Mononuclear cell (primary cell): ENCODE data around the gene POLD1. TPM values are rescaled to one million over a fixed set of nuclear protein-coding genes. Genes with fewer than 3 reads are reported as not detected.
A peak's percentile ranks its signal among the peaks of the same experiment; 100 is the strongest.

Source experiments
- H3K27me3 ChIP-seq: 2 replicates; pipeline ENCODE4 v1.6.0; 2011; ENCODE audit warnings: low read length, control low read depth; ENCODE audit not compliant: insufficient read depth
- H3K4me1 ChIP-seq: 2 replicates; pipeline ENCODE4 v1.5.1; 2011; ENCODE audit warnings: mild to moderate bottlenecking, low read length, control low read depth; ENCODE audit not compliant: insufficient read depth
- H3K4me3 ChIP-seq: 2 replicates; pipeline ENCODE4 v1.5.1; 2011; ENCODE audit warnings: mild to moderate bottlenecking, low read length, moderate library complexity
- H3K9me3 ChIP-seq: 2 replicates; pipeline ENCODE4 v1.5.1; 2011; ENCODE audit warnings: low read depth, mild to moderate bottlenecking, control low read depth, low read length
- total RNA-seq: library from RNA; depleted of rRNA; stranded (reverse); fragments of >200 nt; gene quantifications from one replicate; pipeline ENCODE4 v1.2.3, GENCODE V29; 2012

Gene POLD1
- total RNA-seq, 1 donor: 7.7 TPM

- H3K4me1 ChIP-seq: peaks cover 21% of the 10 kb centered on the region
- no peak overlapping the region for H3K4me3 ChIP-seq
- H3K27me3 ChIP-seq: no peaks in the 10 kb centered on the region
- no peaks in the 10 kb centered on the region for H3K9me3 ChIP-seq
These were observed 24.8 kb upstream of the POLD1 start for GRCh38 chr19:50359328-50359818.

- Histone ChIP-seq H3K4me1 (peaks cover 29% of the 10 kb centered on the region), H3K27me3 (no peaks in the 10 kb centered on the region), H3K9me3 (no peaks in the 10 kb centered on the region)
These were observed 22.7 kb upstream of the POLD1 start for GRCh38 chr19:50361290-50362029.

DNA sequence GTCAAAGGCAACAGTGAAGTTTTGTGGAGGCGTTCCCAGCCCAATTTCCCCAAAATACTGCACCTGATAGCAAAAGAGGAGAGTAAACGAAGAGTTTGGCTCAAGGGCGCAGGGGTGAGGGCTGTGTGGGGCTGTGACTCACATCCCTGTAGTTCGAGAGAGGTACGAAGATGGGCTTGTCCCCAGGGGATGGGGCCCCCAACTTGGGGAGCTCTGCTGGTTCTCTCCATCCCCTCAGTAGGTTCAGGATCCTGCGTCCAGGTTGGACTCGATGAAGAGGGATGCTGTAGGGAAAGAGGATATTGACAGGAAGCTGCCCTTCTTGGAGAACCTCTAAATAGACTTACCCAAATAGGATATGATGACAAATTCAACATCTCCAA, 22.1 kb upstream of the POLD1 start:
- Histone ChIP-seq H3K4me1 (peaks cover 29% of the 10 kb centered on the region), H3K27me3 (no peaks in the 10 kb centered on the region), H3K4me3 (no peak overlapping the region), H3K9me3 (no peaks in the 10 kb centered on the region)

More at GRCh38 chr19:50361290-50362029, 22.7 kb upstream of the POLD1 start:
- no peak overlapping the region for H3K4me3 ChIP-seq

- Histone ChIP-seq H3K27me3 (no peaks in the 10 kb centered on the region), H3K4me1 (peaks cover 21% of the 10 kb centered on the region), H3K4me3 (no peak overlapping the region), H3K9me3 (no peaks in the 10 kb centered on the region)
These were observed 21.3 kb upstream of the POLD1 start for GRCh38 chr19:50362656-50363424.

DNA sequence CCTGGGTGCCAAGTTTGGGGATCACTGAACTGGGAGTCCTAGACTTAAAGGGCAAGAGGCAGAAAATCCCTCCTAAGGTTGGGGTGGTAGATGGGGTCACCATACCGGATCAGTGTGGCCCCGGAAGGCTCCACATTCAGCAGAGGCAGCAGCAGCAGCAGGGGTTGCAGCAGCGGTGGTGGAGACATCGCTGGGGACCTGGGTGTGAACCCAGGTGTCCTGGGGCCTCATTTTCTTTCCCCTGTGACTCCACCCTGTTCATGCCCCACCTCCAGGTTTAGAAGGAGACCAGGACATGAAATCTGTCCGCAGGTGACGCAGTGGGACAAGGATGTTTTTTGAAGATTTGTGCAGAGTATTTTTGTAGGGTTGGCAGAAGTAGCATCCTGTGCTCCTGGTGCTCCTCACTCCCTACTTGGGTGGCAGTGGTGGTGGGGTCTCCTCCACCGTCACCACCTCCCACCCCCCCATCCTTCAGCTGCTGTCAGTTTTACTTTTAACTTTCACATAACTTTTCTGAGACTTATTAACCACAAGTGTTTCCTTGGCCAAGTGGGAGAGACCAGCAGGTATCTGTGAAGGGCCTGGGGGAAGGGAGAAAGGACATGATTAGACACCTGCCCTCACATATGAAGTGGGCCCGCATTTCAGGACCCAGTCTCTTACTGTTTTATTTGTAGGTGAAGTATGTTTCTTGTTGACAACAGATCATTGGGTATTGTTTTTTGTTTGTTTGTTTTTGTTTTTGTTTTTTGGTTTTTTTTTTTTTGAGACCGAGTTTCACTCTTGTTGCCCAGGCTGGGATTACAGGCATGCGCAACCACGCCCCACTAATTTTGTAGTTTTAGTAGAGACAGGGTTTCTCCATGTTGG, 18.5 kb upstream of the POLD1 start, which contains the start of gene NAPSA:
NAPSA (minus strand) TSS at position 206 of the 873 bp plus-strand sequence; CDS start at position 188, 18 bp downstream.
- Histone ChIP-seq H3K27me3 (no peaks in the 10 kb centered on the region), H3K4me3 (no peak within 1 kb of the TSS), H3K4me1 (peaks cover 27% of the 10 kb centered on the region), H3K9me3 (no peaks in the 10 kb centered on the region)

GRCh38 chr19:50368649-50369570, 15.2 kb upstream of the POLD1 start:
- Histone ChIP-seq H3K27me3 (no peaks in the 10 kb centered on the region), H3K4me1 (peaks cover 32% of the 10 kb centered on the region), H3K9me3 (no peaks in the 10 kb centered on the region), H3K4me3 (peak overlapping the region; percentile 62)

- Histone ChIP-seq H3K4me1 (peaks cover 28% of the 10 kb centered on the region), H3K9me3 (no peaks in the 10 kb centered on the region), H3K27me3 (no peaks in the 10 kb centered on the region), H3K4me3 (no peak overlapping the region)
These were observed 12.2 kb upstream of the POLD1 start for GRCh38 chr19:50371914-50372475.

GRCh38 chr19:50376166-50377050, 7.7 kb upstream of the POLD1 start, which contains the start of gene NR1H2:
TSS of gene NR1H2 (plus strand) at chr19:50376457. CDS start at chr19:50377606, 1,149 bp downstream.
- H3K4me3 ChIP-seq: peak within 1 kb of the TSS; percentile 88
- no peaks in the 10 kb centered on the region for H3K27me3 ChIP-seq
- H3K4me1 ChIP-seq: peaks cover 22% of the 10 kb centered on the region
- no peaks in the 10 kb centered on the region for H3K9me3 ChIP-seq

DNA sequence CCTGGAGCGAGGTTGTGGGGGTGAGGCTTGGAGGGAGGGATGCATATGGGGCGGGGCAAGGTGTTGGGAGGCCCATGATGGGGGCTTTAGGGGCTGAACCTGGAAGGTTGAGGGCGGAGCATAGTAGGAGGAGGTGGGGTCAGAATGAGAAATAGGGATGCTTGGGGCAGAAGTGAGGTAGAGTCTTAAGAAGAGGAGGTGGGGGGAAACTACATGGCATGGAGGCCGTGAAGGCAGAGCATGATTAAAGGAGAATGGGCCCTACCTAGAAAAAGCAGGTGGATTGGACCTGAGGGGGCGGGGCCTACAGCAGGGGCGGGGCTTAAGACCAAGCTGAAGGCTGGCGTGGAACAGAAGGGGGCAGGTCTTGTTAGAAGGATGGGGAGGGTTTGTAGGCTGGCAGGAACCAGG, 7.1 kb upstream of the POLD1 start:
- H3K4me1 ChIP-seq: peaks cover 16% of the 10 kb centered on the region
- no peak overlapping the region for H3K4me3 ChIP-seq
- H3K9me3 ChIP-seq: no peaks in the 10 kb centered on the region
- no peaks in the 10 kb centered on the region for H3K27me3 ChIP-seq

DNA sequence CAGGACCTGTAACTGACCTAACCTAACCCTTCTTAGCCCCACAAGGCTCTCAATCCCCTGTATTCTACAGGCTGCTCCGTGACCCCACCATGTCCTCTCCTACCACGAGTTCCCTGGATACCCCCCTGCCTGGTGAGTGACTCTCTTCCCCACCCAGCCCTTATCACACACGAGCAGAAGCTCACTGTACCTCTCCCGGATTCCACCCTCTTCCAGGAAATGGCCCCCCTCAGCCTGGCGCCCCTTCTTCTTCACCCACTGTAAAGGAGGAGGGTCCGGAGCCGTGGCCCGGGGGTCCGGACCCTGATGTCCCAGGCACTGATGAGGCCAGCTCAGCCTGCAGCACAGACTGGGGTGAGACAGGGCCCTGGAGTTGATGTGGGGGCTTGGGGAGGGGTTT, 6.6 kb upstream of the POLD1 start:
- no peak overlapping the region for H3K4me3 ChIP-seq
- H3K27me3 ChIP-seq: no peaks in the 10 kb centered on the region
- H3K4me1 ChIP-seq: peaks cover 13% of the 10 kb centered on the region
- no peaks in the 10 kb centered on the region for H3K9me3 ChIP-seq

- Histone ChIP-seq H3K4me3 (no peak overlapping the region), H3K4me1 (peaks cover 17% of the 10 kb centered on the region), H3K9me3 (no peaks in the 10 kb centered on the region)
These were observed 5.8 kb upstream of the POLD1 start for GRCh38 chr19:50378169-50378862.

GRCh38 chr19:50378863-50379236, 5.3 kb upstream of the POLD1 start:
- Histone ChIP-seq H3K4me1 (peaks cover 22% of the 10 kb centered on the region), H3K9me3 (no peaks in the 10 kb centered on the region), H3K4me3 (no peak overlapping the region), H3K27me3 (no peaks in the 10 kb centered on the region)

More at GRCh38 chr19:50378169-50378862, 5.8 kb upstream of the POLD1 start:
- no peaks in the 10 kb centered on the region for H3K27me3 ChIP-seq
